Neural cell (in vitro differentiated cells): ENCODE data around the gene EIF4E2. TPM values are rescaled to one million over a fixed set of nuclear protein-coding genes. Genes with fewer than 3 reads are reported as not detected.

Experiments used
- H2AFZ ChIP-seq: fragments of 200-600, 300-800 bp; sonication (generic), shearing (Covaris generic); 2 replicates; pipeline ENCODE4 v1.6.0; 2014; ENCODE audit warnings: low read depth, mild to moderate bottlenecking, antibody characterized with exemption, low read length, moderate library complexity
- H3F3A ChIP-seq: fragments of 200-600 bp; shearing (Covaris generic); 2 replicates; pipeline ENCODE4 v1.6.1; 2016; ENCODE audit warnings: mild to moderate bottlenecking, moderate library complexity, mixed read lengths, antibody characterized with exemption, low read length; ENCODE audit not compliant: insufficient read depth, poor library complexity, severe bottlenecking
- H3K27ac ChIP-seq: fragments of 200-600, 300-800 bp; sonication (generic), shearing (Covaris generic); 2 replicates; pipeline ENCODE4 v1.5.1; 2014; ENCODE audit warnings: mild to moderate bottlenecking, low read length, moderate library complexity
- H3K27me3 ChIP-seq: fragments of 300-800, 200-600 bp; sonication (generic), shearing (Covaris generic); 2 replicates; pipeline ENCODE4 v1.6.0; 2014; ENCODE audit warnings: mild to moderate bottlenecking, low read depth, low read length, moderate library complexity; ENCODE audit not compliant: insufficient read depth
- H3K36me3 ChIP-seq: fragments of 300-800, 200-600 bp; sonication (generic), shearing (Covaris generic); 2 replicates; pipeline ENCODE4 v1.5.1; 2014; ENCODE audit warnings: mild to moderate bottlenecking, antibody characterized with exemption, low read length, moderate library complexity; ENCODE audit not compliant: insufficient read depth
- H3K4me2 ChIP-seq: fragments of 300-800, 200-600 bp; sonication (generic), shearing (Covaris generic); 2 replicates; pipeline ENCODE4 v1.6.0; 2014; ENCODE audit warnings: mild to moderate bottlenecking, low read length
- H3K4me3 ChIP-seq: fragments of 300-800, 200-600 bp; sonication (generic), shearing (Covaris generic); 2 replicates; pipeline ENCODE4 v1.5.1; 2014; ENCODE audit warnings: mild to moderate bottlenecking, low read length, moderate library complexity
- H3K79me2 ChIP-seq: fragments of 200-600 bp; shearing (Covaris generic); replicated peaks from 2 replicates; pipeline ENCODE4 v1.6.0; 2014; ENCODE audit warnings: mild to moderate bottlenecking, low read length, moderate library complexity; ENCODE audit not compliant: insufficient read depth
- H3K9ac ChIP-seq: fragments of 300-800, 200-600 bp; sonication (generic), shearing (Covaris generic); 2 replicates; pipeline ENCODE4 v1.6.1; 2016; ENCODE audit warnings: mild to moderate bottlenecking, low read length, mixed read lengths
- H3K9me2 ChIP-seq: fragments of 200-600 bp; shearing (Covaris generic); 2 replicates; pipeline ENCODE4 v1.6.1; 2016; ENCODE audit warnings: mild to moderate bottlenecking, low read length, mixed read lengths; ENCODE audit not compliant: insufficient read depth
- H3K9me3 ChIP-seq: fragments of 200-600, 300-800 bp; sonication (generic), shearing (Covaris generic); 2 replicates; pipeline ENCODE4 v1.6.1; 2016; ENCODE audit warnings: mild to moderate bottlenecking, mixed run types, low read length, moderate library complexity, mixed read lengths
- H4K20me1 ChIP-seq: fragments of 200-600 bp; shearing (Covaris generic); 2 replicates; pipeline ENCODE4 v1.6.1; 2016; ENCODE audit warnings: mild to moderate bottlenecking, mixed run types; ENCODE audit not compliant: insufficient read depth
- EP300 ChIP-seq: fragments of 450-650 bp; conservative IDR thresholded peaks from 2 replicates; pipeline ENCODE4 v1.6.1; 2014; ENCODE audit warnings: antibody characterized with exemption, mild to moderate bottlenecking, moderate library complexity; ENCODE audit not compliant: poor library complexity, severe bottlenecking
- EZH2 ChIP-seq: fragments of 200-600, 300-800 bp; shearing (Covaris generic), sonication (generic); IDR thresholded peaks from 2 replicates; pipeline ENCODE4 v1.6.1; 2014; ENCODE audit warnings: antibody characterized with exemption, low read length, borderline replicate concordance, mild to moderate bottlenecking; ENCODE audit not compliant: insufficient read depth, poor library complexity, severe bottlenecking
- MXI1 ChIP-seq: fragments of 450-650 bp; conservative IDR thresholded peaks from 2 replicates; pipeline ENCODE4 v1.6.1; 2014; ENCODE audit warnings: antibody characterized with exemption, mild to moderate bottlenecking; ENCODE audit not compliant: poor library complexity, severe bottlenecking
- POLR2AphosphoS5 ChIP-seq: IDR thresholded peaks from 2 replicates; pipeline ENCODE4 v1.6.1; 2012
- RAD21 ChIP-seq: fragments of 450-650 bp; conservative IDR thresholded peaks from 2 replicates; pipeline ENCODE4 v1.6.1; 2014; ENCODE audit warnings: antibody characterized with exemption, mild to moderate bottlenecking, moderate library complexity
- REST ChIP-seq: IDR thresholded peaks from 2 replicates; pipeline ENCODE4 v1.6.1; 2012; ENCODE audit warnings: borderline replicate concordance
- SMC3 ChIP-seq: fragments of 450-650 bp; conservative IDR thresholded peaks from 2 replicates; pipeline ENCODE4 v1.6.1; 2014; ENCODE audit warnings: antibody characterized with exemption, mild to moderate bottlenecking, moderate library complexity; ENCODE audit not compliant: poor library complexity
- TAF1 ChIP-seq: IDR thresholded peaks from 2 replicates; pipeline ENCODE4 v1.6.1; 2012; ENCODE audit warnings: low read depth
- polyA plus RNA-seq: library from polyadenylated mRNA; depleted of rRNA; stranded (reverse); fragments of >200 nt; gene quantifications from 2 replicates; pipeline ENCODE4 v1.2.3, GENCODE V29; 2014
- TF ChIP-seq, protein P1 (sequence below): fragments of 450-650 bp; IDR thresholded peaks from 2 replicates; pipeline ENCODE4 v1.5.1; 2014; ENCODE audit warnings: antibody characterized with exemption, mild to moderate bottlenecking, moderate library complexity; ENCODE audit not compliant: poor library complexity, severe bottlenecking

Gene EIF4E2
- polyA plus RNA-seq, 1 donor from 2014 or later = 57.6 TPM

- Histone ChIP-seq H3K9me3 (no peaks in the 10 kb centered on the region), H2AFZ (no peak overlapping the region), H3K4me2 (no peak overlapping the region), H4K20me1 (no peaks in the 10 kb centered on the region), H3K27ac (no peak overlapping the region), H3F3A (no peaks in the 10 kb centered on the region), H3K9ac (no peak overlapping the region), H3K79me2 (no peaks in the 10 kb centered on the region), H3K27me3 (no peaks in the 10 kb centered on the region), H3K4me3 (no peak overlapping the region), H3K36me3 (no peaks in the 10 kb centered on the region), H3K9me2 (no peaks in the 10 kb centered on the region)
- TF ChIP-seq TAF1 (no peak), REST (no peak), MXI1 (no peak), SMC3 (no peak), EZH2 (no peak), POLR2AphosphoS5 (no peak), EP300 (no peak)
- TF ChIP-seq, protein P1, sequence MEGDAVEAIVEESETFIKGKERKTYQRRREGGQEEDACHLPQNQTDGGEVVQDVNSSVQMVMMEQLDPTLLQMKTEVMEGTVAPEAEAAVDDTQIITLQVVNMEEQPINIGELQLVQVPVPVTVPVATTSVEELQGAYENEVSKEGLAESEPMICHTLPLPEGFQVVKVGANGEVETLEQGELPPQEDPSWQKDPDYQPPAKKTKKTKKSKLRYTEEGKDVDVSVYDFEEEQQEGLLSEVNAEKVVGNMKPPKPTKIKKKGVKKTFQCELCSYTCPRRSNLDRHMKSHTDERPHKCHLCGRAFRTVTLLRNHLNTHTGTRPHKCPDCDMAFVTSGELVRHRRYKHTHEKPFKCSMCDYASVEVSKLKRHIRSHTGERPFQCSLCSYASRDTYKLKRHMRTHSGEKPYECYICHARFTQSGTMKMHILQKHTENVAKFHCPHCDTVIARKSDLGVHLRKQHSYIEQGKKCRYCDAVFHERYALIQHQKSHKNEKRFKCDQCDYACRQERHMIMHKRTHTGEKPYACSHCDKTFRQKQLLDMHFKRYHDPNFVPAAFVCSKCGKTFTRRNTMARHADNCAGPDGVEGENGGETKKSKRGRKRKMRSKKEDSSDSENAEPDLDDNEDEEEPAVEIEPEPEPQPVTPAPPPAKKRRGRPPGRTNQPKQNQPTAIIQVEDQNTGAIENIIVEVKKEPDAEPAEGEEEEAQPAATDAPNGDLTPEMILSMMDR = no peak
These were observed 38.4 kb downstream of the EIF4E2 start for GRCh38 chr2:232588680-232589585.

GRCh38 chr2:232592772-232593395 is 42.4 kb downstream of the EIF4E2 start:
- no peaks in the 10 kb centered on the region for H3K79me2 ChIP-seq
- H4K20me1 ChIP-seq = no peaks in the 10 kb centered on the region
- TF ChIP-seq, protein P1 = no peak
- no peak for TF ChIP-seq MXI1
- TF ChIP-seq POLR2AphosphoS5 = no peak
- no peak for TF ChIP-seq REST
- no peak for TF ChIP-seq TAF1
- no peak for TF ChIP-seq EZH2
- no peak for TF ChIP-seq RAD21
- no peak for TF ChIP-seq EP300
- no peak for TF ChIP-seq SMC3
- H3K36me3 ChIP-seq = no peaks in the 10 kb centered on the region
- no peak overlapping the region for H3K4me3 ChIP-seq
- no peak overlapping the region for H2AFZ ChIP-seq
- no peaks in the 10 kb centered on the region for H3K27me3 ChIP-seq
- no peak overlapping the region for H3K9ac ChIP-seq
- no peak overlapping the region for H3K27ac ChIP-seq
- no peaks in the 10 kb centered on the region for H3K9me2 ChIP-seq
- H3K9me3 ChIP-seq = no peaks in the 10 kb centered on the region
- no peak overlapping the region for H3K4me2 ChIP-seq
- H3F3A ChIP-seq = no peaks in the 10 kb centered on the region
